Amniotic stem cell (primary cell): Measurements from ENCODE around the gene PSMB2.

Experiments
- DNase-seq: peaks from one replicate; lab custom pipeline; 2025; lab: John Stamatoyannopoulos, UW

PSMB2 gene

DNA sequence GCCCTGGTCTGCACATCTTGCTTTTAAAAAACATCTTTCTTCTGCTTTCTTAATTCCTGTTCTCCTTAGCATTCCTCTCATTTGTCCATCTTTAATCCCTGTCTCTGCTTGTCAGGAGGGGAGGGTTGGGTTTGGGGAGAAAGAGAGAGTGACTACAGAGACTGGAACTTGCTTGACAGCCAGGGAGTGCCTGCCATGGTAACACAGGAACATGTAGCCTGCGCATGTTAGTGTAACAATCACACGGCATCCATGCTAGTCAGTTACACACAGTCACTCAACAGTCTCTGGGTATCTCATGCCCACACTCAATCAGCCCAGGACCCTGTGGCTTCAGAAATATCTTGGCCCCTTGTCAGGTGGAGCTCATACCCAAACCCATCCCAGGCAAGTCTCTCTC lies 69.0 kb downstream of the PSMB2 start:
- no peak for DNase-seq

DNA sequence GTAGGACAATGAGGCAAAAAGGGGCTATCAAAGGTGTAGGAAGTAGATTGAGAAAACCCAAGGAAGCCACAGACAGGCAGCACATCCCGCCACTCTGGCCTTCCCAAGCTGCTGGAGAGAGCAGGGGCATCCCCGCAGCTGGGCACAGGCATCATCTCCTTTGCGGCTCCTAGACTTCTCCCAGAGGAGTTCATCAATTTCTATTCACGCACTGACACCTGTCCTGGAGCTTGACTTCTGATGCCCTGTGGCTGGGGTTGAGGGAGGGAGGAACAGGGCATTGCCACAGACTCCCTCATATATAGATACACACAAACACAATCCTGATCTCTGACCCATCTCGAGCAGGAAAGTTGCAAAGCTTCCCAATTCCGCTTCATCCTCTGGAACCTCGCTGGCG lies 70.1 kb downstream of the PSMB2 start:
- DNase-seq, result no peak

GRCh38 chr1:35570589-35571137 lies 70.7 kb downstream of the PSMB2 start:
- DNase-seq, result no peak

DNA sequence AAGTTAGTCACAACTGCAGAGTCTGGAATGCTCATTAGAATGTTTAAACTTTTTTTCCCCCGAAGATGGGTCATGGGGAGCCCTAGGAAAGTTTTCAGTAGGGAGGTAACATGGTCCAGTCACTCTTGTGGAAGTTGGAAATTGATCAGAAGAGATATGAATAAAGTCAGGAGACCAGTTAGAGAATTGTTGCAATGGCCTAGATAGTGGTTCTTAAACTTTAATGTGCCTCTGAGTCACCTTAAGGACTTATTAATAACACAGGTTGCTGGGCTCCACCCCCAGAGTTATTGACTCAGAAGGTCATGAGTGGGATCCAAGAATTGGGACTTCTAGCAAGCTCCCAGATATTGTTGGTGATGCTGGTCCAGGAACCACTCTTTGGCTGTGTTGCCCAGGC lies 71.4 kb downstream of the PSMB2 start:
- no peak for DNase-seq

- peak; percentile 64 for DNase-seq
Measured at GRCh38 chr1:35568975-35569395, 72.3 kb downstream of the PSMB2 start.

DNA sequence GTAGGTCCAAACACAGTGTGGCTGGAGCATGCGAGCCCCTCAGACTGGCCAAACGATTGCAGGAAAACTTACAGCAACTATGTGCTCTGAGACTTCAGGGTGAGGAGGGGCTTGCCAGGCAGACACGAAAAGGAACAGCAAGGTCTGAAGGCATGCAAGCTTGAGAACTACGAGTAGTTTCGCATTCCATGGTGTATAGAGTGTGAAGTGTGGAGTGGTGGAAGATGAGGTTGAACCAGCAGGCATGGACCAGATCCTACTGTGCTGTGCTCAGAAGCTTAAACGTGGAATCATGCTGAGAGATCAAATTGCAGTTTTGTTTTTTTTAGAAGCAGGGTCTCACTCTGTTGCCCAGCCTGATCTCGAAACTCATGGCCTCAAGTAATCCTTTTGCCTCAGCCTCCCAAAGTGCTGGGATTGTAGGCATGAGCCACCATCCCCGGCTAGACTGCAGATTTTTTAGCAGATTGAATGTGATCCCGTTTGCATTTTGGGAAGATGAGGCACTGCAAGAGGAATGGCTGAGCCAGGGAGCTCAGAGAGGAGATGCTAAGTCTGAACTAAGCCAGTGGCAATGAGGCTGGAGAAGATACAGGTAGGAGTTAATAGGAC lies 73.3 kb downstream of the PSMB2 start:
- DNase-seq, result no peak

DNA sequence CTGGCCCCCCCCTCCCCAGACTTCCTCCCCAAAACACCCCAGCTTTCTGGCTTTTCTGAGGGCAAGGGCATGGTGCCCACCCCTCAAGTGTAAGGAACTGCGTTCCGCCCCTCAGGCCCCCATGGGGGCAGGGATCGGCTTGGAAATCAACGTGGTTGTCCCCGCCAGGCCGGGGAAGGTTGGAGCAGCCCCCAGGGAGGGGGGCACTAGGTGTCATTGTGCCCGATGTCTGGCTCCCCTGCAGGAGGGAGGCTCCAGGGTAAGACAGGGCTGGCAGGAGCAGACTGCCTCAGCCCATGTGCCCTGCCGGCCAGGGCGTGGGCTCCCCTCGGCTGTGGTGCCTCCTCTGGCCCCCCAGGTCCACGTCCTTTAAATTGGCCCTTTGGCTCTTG lies 75.6 kb downstream of the PSMB2 start:
- no peak for DNase-seq

GRCh38 chr1:35564884-35565741 lies 76.2 kb downstream of the PSMB2 start:
- no peak for DNase-seq

DNA sequence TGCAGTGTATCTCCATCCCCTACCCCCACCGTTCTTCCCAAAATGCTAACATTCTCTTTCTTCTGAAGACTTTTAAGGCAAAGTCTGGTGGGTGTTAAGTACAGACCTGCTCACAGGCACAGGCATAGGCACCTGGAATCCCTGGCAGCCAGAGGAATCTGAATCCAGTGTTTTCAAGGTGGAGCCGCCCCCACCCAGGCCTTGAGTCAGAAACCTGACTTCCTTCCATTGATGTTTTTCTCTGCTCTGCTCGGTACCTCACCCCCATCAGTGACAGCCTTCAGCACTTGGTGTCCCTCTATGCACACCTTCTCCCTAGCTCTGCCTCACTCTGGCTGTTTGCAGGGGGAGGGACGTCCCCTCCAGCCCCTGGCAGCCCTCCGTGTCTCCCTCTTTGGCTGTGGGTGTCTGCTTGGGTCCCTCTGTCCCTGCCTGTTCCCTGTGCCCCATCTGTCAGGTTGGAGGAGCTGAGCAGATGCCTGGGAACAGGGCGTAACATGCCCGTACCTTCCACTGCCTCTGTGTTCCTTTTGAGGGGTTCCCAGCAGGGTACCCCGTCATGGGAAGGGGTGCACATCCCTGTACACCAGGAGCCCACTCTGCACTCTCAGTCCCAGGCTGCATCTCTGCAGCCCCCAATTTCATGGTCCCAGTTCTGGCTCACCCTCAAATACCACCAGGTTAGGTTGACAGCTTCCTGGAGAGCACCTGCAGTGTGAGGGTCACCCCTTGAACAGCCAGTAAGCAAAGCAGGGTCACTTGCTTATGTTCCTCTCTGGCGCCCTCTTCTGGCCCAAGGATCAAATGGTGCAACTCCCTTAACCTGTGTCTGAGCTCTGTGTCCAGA lies 77.1 kb downstream of the PSMB2 start:
- peak; percentile 63 for DNase-seq

DNA sequence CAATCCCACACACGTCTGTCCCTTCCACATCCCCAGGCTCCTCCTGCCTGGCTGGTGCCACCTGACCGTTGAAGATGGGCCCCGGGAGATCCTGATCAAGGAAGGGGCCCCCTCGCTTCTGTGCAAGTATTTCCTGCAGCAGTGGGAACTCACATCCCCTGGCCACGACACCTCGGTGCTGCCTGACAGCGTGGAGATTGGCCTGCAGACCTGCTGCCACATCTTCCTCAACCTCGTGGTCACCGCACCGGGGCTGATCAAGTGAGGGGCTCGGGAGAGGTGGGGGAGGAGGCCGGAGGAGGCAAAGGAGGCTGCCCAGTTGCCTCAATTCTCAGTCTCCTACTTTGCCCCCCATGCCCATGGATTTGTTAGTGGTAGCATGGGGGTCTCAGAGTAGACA lies 78.2 kb downstream of the PSMB2 start:
- DNase-seq, result no peak

GRCh38 chr1:35561972-35562680 lies 79.2 kb downstream of the PSMB2 start:
- no peak for DNase-seq

DNA sequence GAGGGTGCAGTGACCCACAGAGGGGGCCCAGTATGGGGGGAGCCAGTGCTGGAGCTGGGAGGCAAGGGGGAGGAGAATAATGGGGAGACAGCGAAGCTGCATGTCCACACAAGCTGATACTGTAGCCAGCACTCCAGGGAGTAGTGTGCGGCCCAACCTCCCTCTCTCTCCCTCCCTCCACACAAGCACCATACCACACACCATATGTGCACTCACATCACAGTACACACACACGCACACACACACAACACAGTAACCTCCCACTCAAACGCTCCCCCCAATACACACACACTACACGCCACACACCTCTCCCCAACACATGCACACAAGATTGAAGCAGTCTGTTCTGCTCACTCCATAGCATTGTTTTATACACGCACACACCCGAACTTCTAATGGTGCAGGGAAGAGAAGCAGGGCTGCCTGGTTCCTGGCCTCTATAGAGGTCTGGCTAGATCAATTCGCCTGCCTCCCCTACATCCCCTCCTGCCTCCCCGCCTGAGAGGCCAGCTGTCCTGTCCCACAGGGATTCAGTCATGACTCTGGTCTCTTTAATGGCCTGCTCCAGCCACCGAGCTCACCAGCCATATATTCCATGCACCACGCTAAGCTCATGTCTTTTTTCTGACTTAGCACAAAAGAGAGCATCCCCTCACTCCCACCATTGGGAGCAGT lies 79.9 kb downstream of the PSMB2 start:
- no peak for DNase-seq

DNA sequence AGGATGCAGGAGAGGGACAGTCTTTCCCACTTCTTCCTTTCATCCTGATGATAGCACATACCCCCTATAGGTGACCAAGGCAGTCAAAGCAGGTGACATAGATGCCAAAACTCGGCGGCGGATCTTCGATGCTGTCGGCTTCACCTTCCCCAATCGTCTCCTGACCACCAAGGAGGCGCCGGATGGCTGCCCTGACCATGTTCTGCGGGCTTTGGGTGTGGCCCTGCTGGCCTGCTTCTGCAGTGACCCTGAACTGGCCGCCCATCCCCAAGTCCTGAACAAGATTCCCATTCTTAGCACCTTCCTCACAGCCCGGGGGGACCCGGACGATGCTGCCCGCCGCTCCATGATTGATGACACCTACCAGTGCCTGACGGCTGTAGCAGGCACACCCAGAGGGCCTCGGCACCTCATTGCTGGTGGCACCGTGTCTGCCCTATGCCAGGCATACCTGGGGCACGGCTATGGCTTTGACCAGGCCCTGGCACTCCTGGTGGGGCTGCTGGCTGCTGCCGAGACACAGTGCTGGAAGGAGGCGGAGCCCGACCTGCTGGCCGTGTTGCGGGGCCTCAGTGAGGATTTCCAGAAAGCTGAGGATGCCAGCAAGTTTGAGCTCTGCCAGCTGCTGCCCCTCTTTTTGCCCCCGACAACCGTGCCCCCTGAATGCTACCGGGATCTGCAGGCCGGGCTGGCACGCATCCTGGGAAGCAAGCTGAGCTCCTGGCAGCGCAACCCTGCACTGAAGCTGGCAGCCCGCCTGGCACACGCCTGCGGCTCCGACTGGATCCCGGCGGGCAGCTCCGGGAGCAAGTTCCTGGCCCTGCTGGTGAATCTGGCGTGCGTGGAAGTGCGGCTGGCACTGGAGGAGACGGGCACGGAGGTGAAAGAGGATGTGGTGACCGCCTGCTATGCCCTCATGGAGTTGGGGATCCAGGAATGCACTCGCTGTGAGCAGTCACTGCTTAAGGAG lies 80.8 kb downstream of the PSMB2 start:
- DNase-seq, result no peak

- no peak for DNase-seq
Measured at GRCh38 chr1:35559317-35559944, 81.9 kb downstream of the PSMB2 start.

- no peak for DNase-seq
Measured at GRCh38 chr1:35558374-35559316, 82.7 kb downstream of the PSMB2 start.

GRCh38 chr1:35557611-35558373 lies 83.5 kb downstream of the PSMB2 start, which contains the start of gene NCDN:
Gene NCDN, plus strand, starts transcription at chr1:35557799. Its CDS starts 392 bp downstream, at chr1:35558191.
- DNase-seq, result peak; percentile 96

DNA sequence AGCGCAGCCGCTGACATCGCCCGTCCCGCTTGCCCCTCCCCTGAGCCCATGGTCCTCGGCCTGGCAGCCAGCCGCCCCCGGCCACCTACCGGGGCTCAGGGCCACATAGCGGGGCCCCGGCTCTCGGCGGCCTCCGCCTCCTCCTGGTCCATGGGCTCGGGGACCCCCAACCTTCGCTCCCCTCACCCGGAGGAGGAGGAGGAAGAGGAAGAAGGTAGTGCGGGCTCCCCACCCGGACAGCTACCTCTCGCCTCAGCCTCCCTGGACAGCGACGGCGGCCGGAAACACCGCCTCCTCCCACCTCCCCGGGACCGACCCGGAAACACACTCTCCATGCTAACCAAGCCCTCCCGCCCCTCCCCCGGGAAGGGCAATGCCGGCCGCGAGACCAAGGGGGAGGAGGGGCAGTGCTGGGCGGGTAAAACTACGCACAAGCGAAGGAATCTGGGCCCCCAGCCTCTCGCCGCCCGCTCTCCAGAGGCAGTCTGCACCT lies 84.2 kb downstream of the PSMB2 start, which contains the start of gene KIAA0319L:
Gene KIAA0319L, minus strand, starts transcription at position 286 of the 493 bp plus-strand sequence. CDS start 2,912 bp downstream, outside the sequence.
- DNase-seq, result peak; percentile 86
